Myocyte (in vitro differentiated cells): ENCODE measurements around the gene TRMT1. TPM values are rescaled to one million over a fixed set of nuclear protein-coding genes. Genes with fewer than 3 reads are reported as not detected.

ENCODE experiments used
- DNase-seq: peaks from one replicate; pipeline ENCODE4 v3.0.0-alpha.2; 2012; ENCODE audit warnings: low read depth
- total RNA-seq: library from RNA; depleted of rRNA; stranded (reverse); fragments of >200 nt; gene quantifications from 2 replicates; pipeline ENCODE4 v1.2.3, GENCODE V29; 2014

The TRMT1 gene
- total RNA-seq, 1 donor from 2014 or later = 30.0 TPM

DNA sequence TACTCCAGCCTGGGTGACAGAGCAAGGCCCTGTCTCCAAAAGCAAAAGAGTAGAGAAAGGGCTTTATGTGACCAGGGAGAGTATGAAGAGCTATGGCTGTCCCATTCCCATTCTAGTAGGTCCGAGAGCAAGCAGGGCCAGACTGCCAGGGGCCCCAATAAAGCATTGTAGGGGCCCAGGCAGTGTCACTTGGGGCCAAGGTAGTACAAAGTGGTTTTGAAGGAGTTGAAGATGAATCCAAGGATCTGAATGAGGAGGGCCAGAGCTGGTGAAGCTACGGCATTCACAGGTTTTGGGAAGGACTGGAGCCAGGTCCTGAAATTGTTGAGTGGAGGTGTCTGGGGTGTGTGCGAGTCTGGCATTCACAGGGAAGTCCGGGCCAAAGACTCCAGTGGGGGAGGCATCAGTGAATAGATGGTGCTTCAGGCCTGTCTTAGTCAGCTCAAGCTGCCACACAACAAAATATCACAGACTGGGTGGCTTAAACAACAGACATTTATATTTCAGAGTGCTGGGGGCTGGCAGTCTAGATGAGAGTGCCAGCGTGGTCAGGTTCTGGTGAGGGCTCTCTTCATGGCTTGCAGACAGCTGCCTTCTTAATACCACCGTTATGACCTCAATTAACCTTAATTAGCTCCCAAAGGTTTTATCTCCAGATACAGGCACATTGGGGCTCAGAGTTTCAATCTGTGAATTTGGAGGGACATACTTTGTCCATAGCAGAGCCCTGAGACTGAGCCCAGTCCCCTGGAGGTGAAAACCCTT is 11.5 kb upstream of the TRMT1 start:
- peak; percentile 64 for DNase-seq

- DNase-seq = no peak
Observed at GRCh38 chr19:13127051-13127450, 10.5 kb upstream of the TRMT1 start.

GRCh38 chr19:13122980-13123957 is 6.7 kb upstream of the TRMT1 start:
- no peak for DNase-seq

GRCh38 chr19:13122275-13122878 is 5.8 kb upstream of the TRMT1 start:
- DNase-seq = no peak

- peak; percentile 34 for DNase-seq
Observed at GRCh38 chr19:13121551-13122274, 5.2 kb upstream of the TRMT1 start.

GRCh38 chr19:13120817-13121216 is 4.3 kb upstream of the TRMT1 start:
- DNase-seq = no peak

- DNase-seq = no peak
Observed at GRCh38 chr19:13120031-13120430, 3.5 kb upstream of the TRMT1 start.

- DNase-seq = no peak
Observed at GRCh38 chr19:13119627-13120026, 3.1 kb upstream of the TRMT1 start.

DNA sequence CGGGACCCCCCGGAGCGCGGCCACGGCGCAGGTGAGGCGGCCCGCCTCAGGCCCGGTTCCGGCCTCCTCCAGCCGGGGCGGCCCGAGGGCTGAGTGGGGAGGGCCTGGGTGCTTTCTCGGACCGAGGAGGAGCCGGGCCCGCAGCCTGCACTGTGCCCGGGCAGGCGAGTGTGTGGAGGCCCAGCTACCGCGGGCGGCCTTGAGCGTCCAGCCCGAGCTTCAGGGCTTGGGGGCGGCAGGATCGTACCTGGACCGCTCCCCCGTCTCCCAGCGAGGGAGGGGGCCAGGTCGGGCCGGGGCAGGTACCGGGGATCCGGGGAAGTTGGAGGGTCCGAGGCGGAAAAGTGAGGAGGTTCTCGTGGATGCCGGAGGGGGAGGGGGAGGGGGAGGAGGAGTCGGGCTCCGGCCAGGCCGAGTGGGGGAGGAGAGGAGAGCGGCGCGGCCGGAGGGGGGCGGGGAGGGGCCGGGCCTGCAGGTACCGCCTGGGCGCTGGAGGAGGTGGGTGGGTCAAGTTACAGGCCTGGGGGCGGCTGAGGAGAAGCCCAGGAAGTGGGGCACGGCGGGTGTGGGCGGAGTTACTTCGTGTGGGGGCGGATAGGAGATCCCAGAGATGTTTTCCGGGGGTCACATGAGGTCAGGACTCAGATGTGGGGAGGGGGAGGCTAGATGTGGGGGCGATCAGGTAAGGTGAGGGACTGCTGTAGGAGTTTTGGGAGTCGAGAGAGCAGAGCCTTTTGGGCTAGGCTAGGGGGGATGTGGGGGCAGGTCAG is 2.1 kb upstream of the TRMT1 start:
- peak; percentile 34 for DNase-seq

DNA sequence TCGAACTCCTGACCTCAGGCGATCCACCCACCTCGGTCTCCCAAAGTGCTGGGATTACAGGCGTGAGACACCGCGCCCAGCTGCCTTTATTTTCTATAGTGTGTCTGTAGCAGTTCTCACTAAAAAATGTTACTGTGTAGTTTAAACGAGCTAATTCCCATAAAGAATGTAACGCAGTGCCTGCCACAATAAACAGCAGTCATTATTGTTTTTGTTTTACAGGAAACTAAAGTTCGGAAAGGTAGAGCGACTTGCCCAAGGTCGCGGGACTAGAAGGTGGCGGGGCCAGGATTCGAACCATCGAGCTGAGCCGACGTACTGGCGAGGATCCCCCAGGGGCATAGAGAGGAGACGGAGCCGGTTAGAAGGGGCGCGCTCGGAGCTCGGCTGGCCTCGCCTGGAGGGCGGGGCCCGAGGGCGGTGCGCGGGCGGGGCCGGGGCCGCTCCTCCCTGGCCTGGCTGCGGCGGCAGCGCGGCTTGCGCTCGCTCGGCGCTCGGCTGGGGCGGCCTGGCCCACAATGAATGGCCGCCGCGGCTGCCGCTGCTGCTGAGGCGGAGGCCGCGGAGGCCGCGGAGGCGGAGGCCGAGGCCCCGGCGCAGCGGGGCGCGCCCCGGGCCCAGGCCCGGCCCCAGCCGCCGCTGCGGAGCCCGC is 1.4 kb upstream of the TRMT1 start, which contains the start of gene NACC1:
Gene NACC1, plus strand, starts transcription at position 493 of the 652 bp plus-strand sequence. CDS start 16,944 bp downstream, outside the sequence.
- peak; percentile 87 for DNase-seq

GRCh38 chr19:13117176-13117771 is 734 bp upstream of the TRMT1 start:
- DNase-seq = no peak

DNA sequence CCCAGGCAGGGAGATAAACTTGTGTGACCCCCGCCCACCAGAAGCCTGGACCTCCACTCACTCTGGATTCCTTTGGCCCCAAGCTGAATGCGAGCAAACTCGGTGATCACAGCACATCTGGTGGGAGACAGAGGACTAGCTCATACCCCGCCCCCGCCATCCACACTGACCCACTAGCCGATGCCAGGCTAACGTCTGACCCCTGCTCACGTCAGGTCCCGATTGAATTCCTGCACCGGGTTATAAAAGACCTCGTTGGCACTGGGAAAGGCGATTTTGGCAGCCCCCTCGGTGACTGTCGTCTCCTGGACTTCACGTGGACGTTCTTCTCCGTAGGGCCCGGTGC is 631 bp downstream of the TRMT1 start:
- no peak for DNase-seq

- no peak for DNase-seq
Observed at GRCh38 chr19:13112555-13112954, 4.0 kb downstream of the TRMT1 start.

GRCh38 chr19:13110099-13110610 is 6.4 kb downstream of the TRMT1 start:
- DNase-seq = no peak

DNA sequence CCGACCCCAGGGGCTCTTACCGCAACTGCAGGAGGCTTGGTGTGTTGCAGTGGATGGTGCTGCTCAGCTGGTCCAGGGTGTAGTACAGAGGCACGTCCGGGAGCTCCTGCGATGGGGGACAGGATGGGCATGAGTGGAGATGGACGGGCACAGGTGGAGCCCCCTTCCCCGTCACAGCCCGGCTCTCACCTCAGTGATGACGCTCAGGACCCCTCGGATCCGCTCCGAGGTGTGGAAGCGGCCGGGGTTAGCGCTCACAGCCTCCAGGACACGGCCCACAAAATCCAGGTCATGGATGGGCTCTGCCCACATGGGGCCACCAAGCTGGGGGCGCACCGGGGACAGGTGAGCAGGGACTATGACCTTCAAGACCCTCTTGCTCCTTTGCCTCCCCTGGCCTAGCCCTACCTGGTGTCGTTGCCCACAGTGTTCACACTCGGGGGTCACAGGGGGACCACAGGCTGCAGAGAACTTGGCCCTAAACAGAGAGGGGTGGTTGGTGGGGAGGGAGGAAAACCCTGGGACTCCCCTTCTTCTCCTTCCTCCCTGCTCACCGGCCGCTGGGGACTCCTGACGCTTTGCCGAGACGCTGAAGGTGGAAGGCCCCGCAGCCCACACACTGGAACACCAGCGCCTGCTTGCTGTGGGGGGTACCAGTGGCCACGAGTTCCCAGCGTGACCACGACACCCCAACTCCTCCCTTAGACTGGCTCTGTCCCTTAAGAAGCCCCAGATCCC is 7.0 kb downstream of the TRMT1 start:
- no peak for DNase-seq

- no peak for DNase-seq
Observed at GRCh38 chr19:13104848-13105711, 11.5 kb downstream of the TRMT1 start.

GRCh38 chr19:13104360-13104847 is 12.1 kb downstream of the TRMT1 start:
- no peak for DNase-seq
